Fibroblast of villous mesenchyme (primary cell): Measurements from ENCODE around the gene FBXO11. TPM values are rescaled to one million over a fixed set of nuclear protein-coding genes. Genes with fewer than 3 reads are reported as not detected.
"Not testable (repeated sequence)": the region's sequence is repeated elsewhere in the genome, so short reads cannot be mapped to it uniquely, and the experiment has no call there.

Source experiments
- DNase-seq: peaks from one replicate; pipeline ENCODE4 v3.0.0-alpha.2; 2010; ENCODE audit warnings: low read depth
- H3K4me3 ChIP-seq: 2 replicates; pipeline ENCODE4 v1.5.1; 2011; ENCODE audit warnings: low read depth, mild to moderate bottlenecking, low read length
- CTCF ChIP-seq: IDR thresholded peaks from 2 replicates; pipeline ENCODE4 v1.5.1; 2012; ENCODE audit warnings: low read depth, mild to moderate bottlenecking, low read length; ENCODE audit not compliant: insufficient read depth
- total RNA-seq: library from RNA; depleted of rRNA; stranded (reverse); fragments of >200 nt; gene quantifications from 2 replicates; pipeline ENCODE4 v1.2.3, GENCODE V29; 2012

Gene FBXO11
- total RNA-seq, 1 donor = 48.8 TPM

DNA sequence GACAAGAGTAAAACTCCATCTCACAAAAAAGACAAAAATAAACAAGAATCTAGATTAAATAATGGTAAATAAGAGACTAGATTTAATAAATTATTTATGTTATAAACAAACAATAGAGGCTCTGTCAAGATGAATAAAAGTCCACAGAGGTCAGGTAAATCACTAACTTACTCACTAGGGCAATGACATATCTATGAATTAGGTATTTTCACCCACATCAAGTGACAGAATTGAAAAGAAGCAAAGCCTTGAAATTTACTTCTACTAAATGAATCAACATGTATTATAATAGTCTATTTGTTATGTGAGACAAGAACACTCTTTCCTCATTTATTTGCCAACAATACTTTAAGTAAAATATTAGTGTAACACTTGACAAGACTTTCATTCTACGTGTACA is 41.7 kb downstream of the FBXO11 start:
- no peak for TF ChIP-seq CTCF
- H3K4me3 ChIP-seq = no peak overlapping the region
- no peak for DNase-seq

DNA sequence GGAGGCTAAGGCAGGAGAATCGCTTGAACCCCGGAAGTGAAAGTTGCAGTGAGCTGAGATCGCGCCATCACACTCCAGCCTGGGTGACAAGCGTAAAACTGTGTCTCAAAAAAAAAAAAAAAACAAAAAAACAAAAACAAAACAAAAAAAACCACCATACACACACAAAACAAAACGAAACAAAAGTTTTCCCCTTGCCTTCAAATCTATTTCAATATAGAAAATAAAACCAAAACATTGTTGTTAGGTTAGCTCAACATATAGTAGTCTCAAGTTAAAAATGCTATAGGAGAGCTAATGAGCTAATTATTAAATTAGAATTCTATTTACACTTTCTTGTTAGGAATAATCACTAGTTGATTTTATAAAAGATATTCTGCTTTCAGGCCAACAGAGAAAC is 43.3 kb downstream of the FBXO11 start:
- no peak overlapping the region for H3K4me3 ChIP-seq
- no peak for TF ChIP-seq CTCF
- no peak for DNase-seq

GRCh38 chr2:47853067-47853777 is 53.1 kb downstream of the FBXO11 start:
- H3K4me3 ChIP-seq = not testable (repeated sequence)
- peak; percentile 51 for DNase-seq

DNA sequence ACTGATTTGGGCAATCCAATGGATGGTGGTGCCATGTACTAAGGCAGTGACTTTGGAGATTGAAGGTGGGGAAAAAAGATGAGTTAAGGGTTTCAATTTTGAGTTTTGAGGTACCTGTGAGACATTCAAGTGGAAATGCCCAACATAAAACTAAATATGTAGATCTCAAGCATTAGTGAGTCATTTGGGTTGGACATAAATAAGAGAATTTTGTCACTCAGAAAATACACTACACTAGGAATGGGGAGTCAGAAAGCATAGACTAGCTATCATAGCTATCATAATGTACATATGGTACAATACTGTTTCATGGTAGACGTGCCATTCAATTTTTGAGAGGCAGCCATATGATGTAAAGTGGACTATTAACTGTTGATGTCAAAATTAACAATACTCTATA is 56.1 kb downstream of the FBXO11 start:
- H3K4me3 ChIP-seq = no peak overlapping the region
- no peak for TF ChIP-seq CTCF
- DNase-seq = no peak

DNA sequence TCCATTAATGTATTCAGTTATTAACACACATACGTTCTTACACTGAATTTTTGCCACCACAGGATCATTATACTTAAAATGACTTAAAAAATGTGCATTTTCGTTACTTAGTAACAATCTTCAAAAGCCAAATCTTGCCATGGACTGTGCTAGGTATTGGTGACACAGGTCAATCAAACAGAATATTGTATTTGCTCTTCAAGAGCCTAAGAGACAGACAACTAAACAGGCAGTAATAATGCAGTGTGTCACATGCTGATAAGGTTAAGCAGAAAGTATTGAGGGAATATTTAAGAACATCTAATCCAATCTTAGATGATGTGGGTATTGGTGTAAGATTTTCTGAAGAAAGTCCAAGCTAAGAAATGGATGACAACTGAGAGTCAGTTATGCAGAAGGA is 56.9 kb downstream of the FBXO11 start:
- DNase-seq = no peak
- TF ChIP-seq CTCF = no peak
- H3K4me3 ChIP-seq = no peak overlapping the region

GRCh38 chr2:47844162-47844561 is 62.1 kb downstream of the FBXO11 start:
- DNase-seq = no peak
- TF ChIP-seq CTCF = no peak
- no peak overlapping the region for H3K4me3 ChIP-seq

- no peak for TF ChIP-seq CTCF
These were observed 62.9 kb downstream of the FBXO11 start for GRCh38 chr2:47843407-47843806.

More at GRCh38 chr2:47843407-47843806, 62.9 kb downstream of the FBXO11 start:
- no peak overlapping the region for H3K4me3 ChIP-seq
- DNase-seq = peak; percentile 22
